Stomach (tissue), 9 donors: ENCODE results near the gene LTBP3. TPM values are rescaled to one million over a fixed set of nuclear protein-coding genes. Genes with fewer than 3 reads are reported as not detected.

Experiments used
- DNase-seq, 2 donors: peaks; one replicate each; pipeline versions ENCODE4 v3.0.0 to v3.0.0-alpha.2; 2013 to 2019
- H3K27ac ChIP-seq, 5 donors: fragments of 200-600 bp in 4 of 5; sonication (generic) in 4 of 5; one replicate each; pipeline ENCODE4 v1.5.1; 2013 to 2019; ENCODE audit warnings: mild to moderate bottlenecking in 1 of 5, moderate library complexity in 1 of 5
- H3K27me3 ChIP-seq, 3 donors: fragments of 200-600 bp; sonication (generic); one replicate each; pipeline ENCODE4 v1.5.1; 2017 to 2019; ENCODE audit warnings: mixed run types in 1 of 3
- H3K36me3 ChIP-seq, 4 donors: fragments of 200-600 bp; sonication (generic); 1 replicate in 3 of 4; 2 replicates in 1 of 4; pipeline ENCODE4 v1.5.1; 2016 to 2019
- H3K4me1 ChIP-seq, 4 donors: fragments of 200-600 bp; sonication (generic); one replicate each; pipeline ENCODE4 v1.5.1; 2016 to 2019
- H3K4me3 ChIP-seq, 4 donors: fragments of 200-600 bp; sonication (generic) in 3 of 4; one replicate each; pipeline ENCODE4 v1.5.1; 2016 to 2019; ENCODE audit warnings: mild to moderate bottlenecking in 1 of 4
- H3K9me3 ChIP-seq, 4 donors: fragments of 200-600 bp; sonication (generic); one replicate each; pipeline ENCODE4 v1.5.1; 2016 to 2019
- CTCF ChIP-seq, 7 experiments: fragments of 450-650 bp in 4 of 7; fragments of 200-600 bp in 3 of 7; sonication (generic) in 3 of 7; IDR thresholded peaks; one replicate each; pipeline ENCODE4 v1.5.1; 2016 to 2019; ENCODE audit warnings: antibody characterized with exemption in 7 of 7, control low read depth in 2 of 7, mild to moderate bottlenecking in 1 of 7
- EP300 ChIP-seq: sonication (generic); formaldehyde crosslinking; IDR thresholded peaks from one replicate; pipeline ENCODE4 v1.6.1; 2017; ENCODE audit warnings: antibody characterized with exemption
- POLR2A ChIP-seq, 4 donors: fragments of 450-650 bp; IDR thresholded peaks; one replicate each; pipeline ENCODE4 v1.6.1; 2016; ENCODE audit warnings: antibody characterized with exemption in 4 of 4, control low read depth in 2 of 4, mild to moderate bottlenecking in 1 of 4, moderate library complexity in 1 of 4
- POLR2AphosphoS5 ChIP-seq, 3 donors: sonication (generic); formaldehyde crosslinking; IDR thresholded peaks; one replicate each; pipeline ENCODE4 v1.6.1; 2016; ENCODE audit warnings: antibody characterized with exemption in 3 of 3
- WGBS, 5 donors: extraction: QIAGEN DNeasy Blood & Tissue Kit in 3 of 5; methylation state at CpG; one replicate each; pipeline versions ENCODE4 v1.1.5 to v1.1.7; 2013 to 2018; 5-methylcytosine and 5-hydroxymethylcytosine counted together
- intact Hi-C: fragments of 100-400 bp; cut with DNase I; formaldehyde crosslinking; loops from one replicate; pipeline ENCODE4 v1.15.1; 2023; ENCODE audit warnings: low total_unique reads
- polyA plus RNA-seq, 3 donors: library from polyadenylated mRNA; stranded (reverse); fragments of 200-250 nt; gene quantifications; one replicate each; pipeline ENCODE4 v1.2.3, GENCODE V29; 2013
- total RNA-seq, 5 donors: library from RNA; depleted of rRNA; stranded (reverse); fragments of >200 nt; gene quantifications; one replicate each; pipeline versions ENCODE4 v1.1.0 to v1.2.3, GENCODE V29; 2014 to 2016
- donor health status: healthy with polysubstance abuse.
- donor health status: Bipolar disorder and iron deficiency.
- donor health status: healthy.

LTBP3 gene
- total and polyA plus RNA-seq, 8 donors = 26.9 to 452 (median 79.3) TPM

DNA sequence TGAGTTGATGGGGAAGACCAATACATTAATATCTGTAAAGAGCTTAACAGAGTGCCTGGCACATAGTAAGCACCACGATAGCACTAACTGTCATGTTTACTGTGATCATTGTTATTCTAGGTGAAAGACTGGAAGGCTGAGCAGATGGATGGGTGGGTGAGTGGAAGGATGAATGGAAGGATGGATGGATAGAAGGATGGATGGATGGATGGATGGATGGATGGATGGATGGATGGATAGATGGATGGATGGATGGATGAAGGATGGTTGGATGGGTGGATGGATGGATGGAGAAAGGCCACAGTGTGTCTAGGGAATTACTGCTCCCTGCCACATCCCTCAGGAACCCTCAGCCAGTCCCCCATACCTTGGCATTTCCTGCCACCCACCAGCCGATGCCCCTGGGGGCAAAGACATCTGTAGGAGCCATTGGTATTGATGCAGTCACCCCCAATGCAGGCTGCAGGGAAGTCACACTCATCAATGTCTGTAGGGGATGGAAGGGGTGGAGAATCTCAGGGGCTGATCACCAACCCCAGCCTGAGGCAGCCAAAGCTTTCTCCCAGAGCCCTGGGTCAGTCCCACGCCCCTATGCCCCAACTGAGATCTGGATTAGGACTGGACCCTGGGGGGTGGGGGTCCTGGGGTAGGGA is 15.3 kb downstream of the LTBP3 start:
- peaks cover 15 to 49% (median 34%) of the 10 kb centered on the region in 4 donors for H3K36me3 ChIP-seq
- no peaks in the 10 kb centered on the region for H3K9me3 ChIP-seq
- no peak overlapping the region for H3K4me3 ChIP-seq
- peaks cover 32 to 58% (median 51%) of the 10 kb centered on the region in 4 donors for H3K4me1 ChIP-seq
- H3K27ac ChIP-seq = peak overlapping the region in 1 of 5 donors; percentile 26
- DNase-seq = no peak
- intact Hi-C loops = no loop called here
- no peaks in the 10 kb centered on the region for H3K27me3 ChIP-seq
- 86 to 95% (median 93%) methylated on average over 3 of the region's 3 CpGs for WGBS, 5 donors
- TF ChIP-seq EP300 (no peak), POLR2AphosphoS5 (IDR thresholded peaks at IDR 0.05) (no peak), CTCF (IDR thresholded peaks at IDR 0.05) (no peak), POLR2A (IDR thresholded peaks at IDR 0.05) (no peak)

DNA sequence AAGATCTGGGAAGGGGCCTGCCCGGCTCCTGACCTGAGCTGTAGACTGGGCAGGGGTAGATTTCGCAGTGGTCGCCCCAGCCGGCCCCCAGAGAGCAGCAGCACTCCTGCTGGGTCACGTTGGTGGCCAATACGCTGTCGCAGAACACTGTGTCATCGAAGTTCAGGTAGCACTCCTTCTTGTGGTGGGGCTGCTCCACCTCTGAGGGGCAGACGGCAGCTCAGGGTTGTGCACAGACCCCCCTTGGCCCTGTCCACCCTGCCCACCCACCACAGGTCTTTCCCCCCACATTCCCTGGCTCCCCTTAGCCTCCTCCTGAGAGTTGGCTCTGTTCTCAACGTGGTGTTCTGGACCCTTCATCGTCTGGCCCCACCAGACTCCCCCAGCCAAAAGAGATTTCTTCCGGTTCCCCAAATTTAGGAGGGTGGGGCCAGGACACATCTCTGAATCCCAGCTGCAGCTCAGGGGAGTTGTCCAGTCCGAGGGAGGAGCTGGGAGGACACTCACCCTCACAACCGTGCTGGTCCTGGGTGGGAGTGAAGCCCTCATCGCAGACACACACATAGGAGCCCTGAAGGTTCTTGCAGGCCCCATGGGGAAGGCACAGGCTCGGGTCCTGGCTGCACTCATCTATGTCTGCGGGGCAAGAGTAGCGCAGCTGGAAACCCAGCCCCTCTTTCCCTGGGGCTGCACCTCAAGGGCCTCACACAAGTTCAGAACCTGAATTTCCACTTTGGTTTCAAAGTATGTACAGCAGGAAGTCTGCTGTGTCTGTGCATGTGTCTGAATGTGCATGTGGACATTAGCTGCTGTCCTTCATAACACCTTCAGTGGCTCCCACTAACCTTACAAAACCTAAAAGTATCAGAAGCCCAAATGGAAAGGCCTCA is 16.8 kb downstream of the LTBP3 start:
- peak overlapping the region; percentile 84 to 94 (median 89) for H3K27ac ChIP-seq
- intact Hi-C loops = no loop called here
- no peaks in the 10 kb centered on the region for H3K9me3 ChIP-seq
- H3K27me3 ChIP-seq = no peaks in the 10 kb centered on the region
- TF ChIP-seq CTCF (IDR thresholded peaks at IDR 0.05) (no peak), EP300 (no peak), POLR2A (IDR thresholded peaks at IDR 0.05) (no peak), POLR2AphosphoS5 (IDR thresholded peaks at IDR 0.05) (no peak)
- peak in 1 of 2 donors; percentile 86 for DNase-seq
- WGBS, 5 donors = 27 to 36% (median 28%) methylated on average over 18 of the region's 18 CpGs
- peaks cover 15 to 55% (median 41%) of the 10 kb centered on the region in 4 donors for H3K36me3 ChIP-seq
- H3K4me3 ChIP-seq = peak overlapping the region; percentile 52 to 72 (median 57)
- peaks cover 26 to 44% (median 38%) of the 10 kb centered on the region in 4 donors for H3K4me1 ChIP-seq

GRCh38 chr11:65540290-65541092 is 17.7 kb downstream of the LTBP3 start:
- DNase-seq = peak; percentile 95 to 97
- H3K36me3 ChIP-seq = peaks cover 15 to 61% (median 46%) of the 10 kb centered on the region in 4 donors
- TF ChIP-seq POLR2A (IDR thresholded peaks at IDR 0.05) (no peak), EP300 (no peak), CTCF (IDR thresholded peaks at IDR 0.05) (peak in 5 of 7 experiments; percentile 71 to 96 (median 84)), POLR2AphosphoS5 (IDR thresholded peaks at IDR 0.05) (peak; percentile 40 to 52 (median 52))
- peaks cover 25 to 36% (median 29%) of the 10 kb centered on the region in 4 donors for H3K4me1 ChIP-seq
- H3K9me3 ChIP-seq = no peaks in the 10 kb centered on the region
- peak overlapping the region; percentile 52 to 72 (median 57) for H3K4me3 ChIP-seq
- peak overlapping the region; percentile 84 to 94 (median 89) for H3K27ac ChIP-seq
- intact Hi-C loops = no loop called here
- 0 to 1% (median 0%) methylated on average over 38 to 78 of the region's 78 CpGs for WGBS, 5 donors
- H3K27me3 ChIP-seq = no peaks in the 10 kb centered on the region
